Activated CD4-positive, alpha-beta T cell treated with anti-CD3 and anti-CD28 coated beads for 4 hours (primary cell): ENCODE results near the gene WDR17.

Source experiments
- DNase-seq, 2 donors: peaks; one replicate each; pipeline ENCODE4 v3.0.0-alpha.2; 2020

The WDR17 gene

DNA sequence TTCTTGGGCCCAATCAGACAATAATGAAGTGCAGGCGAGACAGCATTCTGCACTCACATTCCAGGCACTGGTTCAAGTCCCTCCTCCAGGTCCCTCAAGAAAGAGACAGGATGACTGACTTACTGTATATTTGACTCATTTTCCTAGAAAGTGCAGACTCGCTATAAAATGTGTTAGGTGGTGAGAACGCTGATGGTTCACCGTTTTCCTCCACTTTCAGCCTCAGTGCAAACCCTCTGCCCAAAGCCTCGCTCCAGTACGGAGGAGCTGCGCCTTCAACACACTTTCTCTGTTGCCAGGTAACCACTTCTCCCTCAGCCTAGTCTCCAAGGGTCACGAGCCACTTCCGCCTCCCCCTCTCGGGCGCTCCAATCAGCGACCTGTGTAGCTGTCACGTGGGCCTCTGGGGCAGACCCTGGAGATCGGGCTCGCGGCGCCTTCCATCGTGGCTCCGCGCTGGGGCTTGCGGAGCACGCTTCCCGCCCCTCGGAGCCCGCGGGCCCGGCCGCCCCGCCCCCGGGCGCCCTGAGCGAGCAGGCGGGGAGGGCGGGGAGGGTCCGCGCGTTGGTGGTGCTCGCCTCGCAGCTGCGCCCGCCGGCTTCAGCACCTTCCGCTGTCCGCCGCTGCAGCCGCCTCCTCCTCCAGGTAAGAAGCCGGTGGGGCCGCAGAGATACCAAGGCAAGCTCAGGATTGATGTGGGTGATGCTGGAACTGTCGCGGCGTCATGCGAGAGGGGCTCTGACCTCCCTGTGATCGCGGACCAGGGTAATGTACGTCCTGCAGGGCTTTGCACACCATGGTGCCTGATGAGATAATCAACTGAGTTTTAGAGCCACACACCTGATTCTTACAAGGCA is at the start of gene WDR17:
Gene WDR17 (plus strand): TSS at position 407 of the 857 bp plus-strand sequence. CDS start 45,740 bp downstream, outside the sequence.
- peak; percentile 60 to 63 for DNase-seq

- no peak for DNase-seq
These were observed 49.0 kb upstream of the WDR17 start for GRCh38 chr4:176016601-176017000.

- DNase-seq, result no peak
These were observed 45.1 kb upstream of the WDR17 start for GRCh38 chr4:176020481-176021085.

GRCh38 chr4:176030391-176030790 is 35.2 kb upstream of the WDR17 start:
- no peak for DNase-seq

DNA sequence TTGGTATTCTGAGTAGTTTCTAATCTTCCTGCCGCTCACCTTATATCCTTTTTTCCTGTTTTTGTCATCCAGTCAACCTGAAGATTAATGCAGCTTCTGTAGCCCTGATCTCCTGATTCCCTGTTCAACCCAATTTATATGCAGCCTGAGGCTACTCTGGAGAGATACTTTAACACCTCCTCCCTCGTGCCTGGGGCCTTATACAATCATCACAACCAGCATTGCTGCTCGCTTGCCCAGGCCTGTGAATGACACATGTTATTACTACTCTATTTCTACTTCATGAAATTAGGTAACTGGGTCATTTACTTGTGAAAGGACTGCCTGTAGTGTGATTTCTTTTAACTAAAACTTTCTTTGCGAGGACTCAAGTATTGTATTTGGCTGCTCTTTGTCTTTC is 33.7 kb upstream of the WDR17 start:
- DNase-seq, result no peak

- no peak for DNase-seq
These were observed 33.2 kb upstream of the WDR17 start for GRCh38 chr4:176032454-176032853.

DNA sequence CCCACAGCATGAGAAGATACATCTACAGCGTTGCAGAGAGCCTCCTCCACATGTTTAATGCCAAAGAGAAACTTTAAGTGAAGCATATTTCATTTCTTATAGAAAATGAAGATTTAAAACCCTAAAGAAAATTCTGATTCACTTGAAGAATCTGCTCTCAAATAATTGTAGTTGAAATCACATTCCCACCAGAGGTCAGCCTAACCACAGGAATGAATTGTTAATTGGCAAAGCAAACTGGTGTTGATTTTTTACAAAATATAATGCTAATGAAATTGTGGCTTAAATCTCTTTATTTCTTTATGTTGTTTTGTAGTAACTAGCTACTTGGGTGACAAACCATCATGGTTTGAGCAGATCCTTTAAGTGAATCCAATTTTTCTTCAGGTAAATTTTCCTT is 31.1 kb upstream of the WDR17 start:
- DNase-seq, result peak in 1 of 2 donors; percentile 18

DNA sequence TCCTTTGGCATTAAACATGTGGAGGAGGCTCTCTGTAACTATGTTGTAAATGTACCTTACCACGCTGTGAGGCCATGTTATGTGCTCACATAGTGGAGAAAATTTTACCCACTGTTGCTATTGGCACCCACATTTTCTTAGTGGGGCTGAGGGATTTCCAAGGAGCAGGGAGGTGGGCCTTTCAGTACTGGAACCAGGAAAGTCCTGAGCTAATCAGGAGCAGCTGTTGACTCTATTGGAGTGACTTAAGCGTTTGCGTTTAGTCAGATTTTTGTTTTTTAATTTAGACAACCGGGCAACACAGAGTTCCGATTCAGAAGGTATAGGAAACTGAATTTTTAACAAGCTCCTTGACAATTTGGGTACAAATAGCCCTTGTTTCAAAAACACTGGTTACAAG is 30.7 kb upstream of the WDR17 start:
- DNase-seq, result no peak

GRCh38 chr4:176036585-176037205 is 28.9 kb upstream of the WDR17 start:
- no peak for DNase-seq

- no peak for DNase-seq
These were observed 26.9 kb upstream of the WDR17 start for GRCh38 chr4:176038789-176039188.

- no peak for DNase-seq
These were observed 23.4 kb upstream of the WDR17 start for GRCh38 chr4:176042195-176042594.

DNA sequence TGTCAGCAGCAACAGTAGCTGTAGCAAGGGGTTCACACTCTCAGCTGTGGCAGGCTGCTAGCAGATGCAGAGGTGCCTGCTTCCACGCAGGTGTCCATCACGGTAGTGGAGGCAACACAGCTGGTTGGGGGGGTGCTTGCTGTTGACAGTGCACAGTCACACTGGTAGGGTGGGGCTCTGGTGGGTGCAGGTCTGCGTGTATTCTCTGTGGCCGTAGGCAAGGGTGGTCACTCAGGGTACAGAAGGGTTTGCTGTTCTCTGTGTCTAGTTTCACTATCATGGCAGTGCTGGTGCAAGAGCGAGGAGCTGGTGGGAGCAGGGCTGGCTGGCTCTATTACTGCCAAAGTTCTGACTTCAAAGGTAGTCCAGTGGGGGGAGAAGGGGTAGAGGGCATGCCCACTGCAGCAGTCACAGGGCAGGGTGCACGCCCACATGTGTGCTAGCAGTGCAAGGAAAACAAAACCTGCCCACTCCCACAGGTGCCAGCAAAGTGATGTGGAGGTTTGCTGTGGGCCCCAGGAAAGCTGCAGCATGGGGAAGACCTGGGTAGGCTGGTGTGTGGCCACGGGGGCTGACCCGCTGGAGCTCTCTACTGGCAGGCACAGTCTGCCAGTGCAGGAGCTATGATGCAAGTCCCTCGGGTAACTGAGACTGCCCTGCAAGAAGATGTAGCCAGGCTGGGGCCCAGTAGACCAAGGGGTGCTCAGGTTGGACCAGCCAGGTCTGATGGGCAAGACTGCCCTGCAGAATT is 21.6 kb upstream of the WDR17 start:
- DNase-seq, result no peak

DNA sequence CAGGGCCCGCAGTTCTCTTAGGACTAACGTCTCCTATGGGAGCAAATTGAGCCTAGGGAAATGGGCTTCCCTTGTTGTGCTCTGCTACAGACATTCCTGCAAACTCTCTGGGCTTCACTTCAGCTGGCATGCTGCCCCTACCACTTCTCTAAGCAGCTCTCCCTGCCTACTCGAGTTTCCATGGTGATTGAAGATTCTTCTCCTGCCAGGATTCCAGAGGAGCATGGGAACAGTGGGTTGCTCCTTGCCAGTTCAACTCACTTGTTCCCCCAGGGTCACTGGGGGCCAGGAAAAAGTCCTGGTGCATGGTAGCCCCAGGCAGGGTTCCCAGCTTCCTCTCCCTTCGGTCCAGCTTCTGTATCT is 21.1 kb upstream of the WDR17 start:
- no peak for DNase-seq

- no peak for DNase-seq
These were observed 17.0 kb upstream of the WDR17 start for GRCh38 chr4:176048631-176049030.

DNA sequence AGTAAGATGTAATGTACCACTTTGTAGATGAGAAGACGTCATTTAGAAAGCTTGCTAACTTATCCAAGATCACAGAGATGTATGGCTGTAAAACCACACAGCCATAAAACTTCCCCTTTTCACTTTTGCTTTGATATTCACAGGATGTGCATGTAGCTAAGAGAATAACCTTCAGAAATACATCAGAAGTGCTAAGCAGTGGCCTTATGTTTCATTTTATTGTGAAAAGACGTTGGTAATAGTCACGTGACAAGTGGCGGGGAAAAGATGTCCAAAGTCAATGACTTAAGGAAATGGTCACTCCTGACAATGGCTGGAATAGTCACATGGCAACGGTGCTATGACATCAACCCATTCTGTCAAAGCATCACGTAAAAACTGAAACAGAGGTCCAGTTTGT is 12.9 kb upstream of the WDR17 start:
- no peak for DNase-seq

DNA sequence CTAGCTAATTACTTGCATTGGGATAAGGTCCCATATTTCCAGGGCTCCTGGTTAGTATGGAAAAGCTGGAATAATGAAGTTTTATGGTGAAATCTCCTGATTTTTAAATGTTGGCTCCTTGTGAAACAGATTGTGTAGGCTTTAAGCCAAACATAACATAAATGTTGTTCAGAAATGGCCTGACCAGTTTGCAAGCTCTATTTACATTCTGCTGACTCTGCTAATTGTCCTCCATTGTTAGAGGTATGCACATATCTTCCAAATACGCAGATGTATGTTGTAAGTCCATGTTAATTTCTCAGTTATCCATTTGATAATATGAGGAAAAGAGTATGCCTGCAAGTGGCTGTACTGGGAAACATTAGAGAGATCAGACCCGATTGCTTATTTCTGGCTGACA is 11.9 kb upstream of the WDR17 start:
- no peak for DNase-seq

- no peak for DNase-seq
These were observed 10.7 kb upstream of the WDR17 start for GRCh38 chr4:176054942-176055341.

DNA sequence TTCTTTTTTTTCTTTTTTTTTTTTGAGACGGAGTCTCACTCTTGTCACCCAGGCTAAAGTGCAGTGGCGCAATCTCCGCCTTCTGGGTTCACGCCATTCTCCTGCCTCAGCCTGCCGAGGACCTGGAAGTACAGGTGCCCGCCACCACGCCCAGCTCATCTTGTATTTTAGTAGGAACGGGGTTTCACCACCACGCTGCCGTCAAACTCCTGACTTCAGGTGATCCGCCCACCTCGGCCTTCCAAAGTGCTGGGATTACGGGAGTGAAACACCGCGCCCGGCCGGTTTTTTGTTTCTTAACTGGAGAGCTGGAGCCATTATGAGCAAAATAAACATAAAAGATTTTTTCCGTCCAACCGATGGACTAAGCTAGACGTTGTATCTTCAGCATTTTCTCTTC is 1.9 kb upstream of the WDR17 start:
- DNase-seq, result no peak

DNA sequence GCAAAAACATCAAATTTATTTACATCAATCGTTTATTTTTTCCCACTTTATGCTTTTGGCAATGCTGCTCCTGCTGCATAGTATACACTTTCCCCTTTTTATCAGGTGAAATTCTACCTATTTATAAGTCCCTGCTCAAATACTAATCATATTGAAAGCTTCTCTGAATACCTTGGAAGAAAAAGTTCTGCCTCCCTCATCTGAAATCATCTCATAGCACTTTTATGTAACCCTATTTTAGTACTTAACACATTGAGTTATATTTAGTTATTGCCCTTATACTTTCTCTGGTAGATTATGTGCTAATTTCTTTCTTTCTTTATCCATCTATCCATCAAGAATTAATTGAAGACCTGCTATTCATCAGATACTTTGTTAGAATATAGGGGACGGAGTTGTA is 1.1 kb upstream of the WDR17 start:
- DNase-seq, result no peak

GRCh38 chr4:176066757-176067156 is 1.1 kb downstream of the WDR17 start:
- DNase-seq, result no peak

GRCh38 chr4:176077561-176077960 is 11.9 kb downstream of the WDR17 start:
- no peak for DNase-seq

DNA sequence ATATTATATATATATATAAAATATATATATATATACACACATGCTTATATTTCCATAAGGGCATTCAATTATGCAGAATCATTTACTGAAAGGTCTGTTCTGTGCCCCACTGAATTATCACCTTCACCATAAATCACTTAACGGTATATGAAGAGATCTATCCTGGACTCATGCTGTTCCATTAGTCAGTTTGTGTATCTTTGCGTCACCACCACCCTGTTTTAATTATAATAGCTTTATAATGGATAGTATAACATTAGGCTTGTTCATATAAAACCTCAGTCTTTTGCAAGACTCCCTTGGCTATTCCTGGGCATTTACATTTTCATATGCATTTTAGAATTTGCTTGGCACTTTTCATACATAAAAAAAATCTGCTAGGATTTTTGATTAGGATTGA is 19.1 kb downstream of the WDR17 start:
- DNase-seq, result no peak

DNA sequence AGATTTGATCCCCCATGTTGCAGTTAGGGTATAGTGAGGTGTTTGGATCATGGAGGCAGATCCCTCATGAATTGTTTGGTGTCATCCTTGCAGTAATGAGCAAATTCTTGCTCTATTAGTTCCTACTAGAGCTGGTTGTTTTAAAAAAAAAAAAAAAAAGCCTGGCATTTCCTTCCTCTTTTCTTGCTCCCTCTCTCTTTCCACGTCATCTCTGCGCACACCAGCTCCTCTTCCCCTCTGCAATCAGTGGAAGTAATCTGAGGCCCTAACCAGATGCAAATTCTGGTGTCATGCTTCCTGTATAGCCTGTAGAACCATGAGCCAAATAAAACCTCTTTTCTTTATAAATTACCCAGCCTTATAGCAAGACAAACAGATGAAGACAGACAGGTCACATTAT is 24.5 kb downstream of the WDR17 start:
- no peak for DNase-seq
